B cell (primary cell): ENCODE data around the gene TMEM131.

Experiments used
- EZH2 ChIP-seq: IDR thresholded peaks from 2 replicates; pipeline ENCODE4 v1.6.1; 2012; ENCODE audit warnings: borderline replicate concordance, low read depth, mild to moderate bottlenecking, moderate library complexity, low read length; ENCODE audit not compliant: insufficient read depth, poor library complexity, severe bottlenecking
- TF ChIP-seq, protein P1 (sequence below): fragments of 200-600 bp; IDR thresholded peaks from one replicate; pipeline ENCODE4 v1.8.0; 2022; ENCODE audit warnings: antibody characterized with exemption, mild to moderate bottlenecking

GRCh38 chr2:97775074-97775473 lies 220.7 kb downstream of the TMEM131 start:
- TF ChIP-seq, protein P1, sequence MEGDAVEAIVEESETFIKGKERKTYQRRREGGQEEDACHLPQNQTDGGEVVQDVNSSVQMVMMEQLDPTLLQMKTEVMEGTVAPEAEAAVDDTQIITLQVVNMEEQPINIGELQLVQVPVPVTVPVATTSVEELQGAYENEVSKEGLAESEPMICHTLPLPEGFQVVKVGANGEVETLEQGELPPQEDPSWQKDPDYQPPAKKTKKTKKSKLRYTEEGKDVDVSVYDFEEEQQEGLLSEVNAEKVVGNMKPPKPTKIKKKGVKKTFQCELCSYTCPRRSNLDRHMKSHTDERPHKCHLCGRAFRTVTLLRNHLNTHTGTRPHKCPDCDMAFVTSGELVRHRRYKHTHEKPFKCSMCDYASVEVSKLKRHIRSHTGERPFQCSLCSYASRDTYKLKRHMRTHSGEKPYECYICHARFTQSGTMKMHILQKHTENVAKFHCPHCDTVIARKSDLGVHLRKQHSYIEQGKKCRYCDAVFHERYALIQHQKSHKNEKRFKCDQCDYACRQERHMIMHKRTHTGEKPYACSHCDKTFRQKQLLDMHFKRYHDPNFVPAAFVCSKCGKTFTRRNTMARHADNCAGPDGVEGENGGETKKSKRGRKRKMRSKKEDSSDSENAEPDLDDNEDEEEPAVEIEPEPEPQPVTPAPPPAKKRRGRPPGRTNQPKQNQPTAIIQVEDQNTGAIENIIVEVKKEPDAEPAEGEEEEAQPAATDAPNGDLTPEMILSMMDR, result no peak
- TF ChIP-seq EZH2, result no peak
